Caco-2 (cell line): ENCODE results near the gene OR51E1. TPM values are rescaled to one million over a fixed set of nuclear protein-coding genes. Genes with fewer than 3 reads are reported as not detected.
A peak's percentile ranks its signal among the peaks of the same experiment; 100 is the strongest.

Experiments
- BruUV-seq: library from RNA; stranded (reverse); fragments of 400-500 nt; replicated peaks from 2 replicates; lab custom pipeline; 2021; lab: Mats Ljungman, UMichigan
- CTCF ChIA-PET: fragments of 300-600 bp; sonication (Branson Sonifier 250); formaldehyde crosslinking; loops from one replicate; lab custom pipeline; 2022; ENCODE audit warnings: antibody characterized with exemption; lab: Charles Lee
- POLR2A ChIA-PET: fragments of 300-600 bp; sonication (Branson Sonifier 250); formaldehyde crosslinking; loops from one replicate; lab custom pipeline; 2022; ENCODE audit warnings: antibody characterized with exemption; lab: Charles Lee
- DNase-seq, 2 experiments: peaks; one replicate each; pipeline versions ENCODE4 v3.0.0 to v3.0.0-alpha.2; 2020 to 2022
- H3K27me3 ChIP-seq: replicated peaks from 2 replicates; pipeline ENCODE4 v1.6.0; 2011; ENCODE audit warnings: low read length; ENCODE audit not compliant: control insufficient read depth, insufficient read depth
- H3K36me3 ChIP-seq: 2 replicates; pipeline ENCODE4 v1.5.1; 2011; ENCODE audit warnings: low read length; ENCODE audit not compliant: control insufficient read depth, insufficient read depth
- H3K4me1 ChIP-seq: fragments of 250-450 bp; sonication (Bioruptor Pico); 2 replicates; pipeline ENCODE4 v1.5.1; 2020; ENCODE audit warnings: mild to moderate bottlenecking
- H3K4me3 ChIP-seq: 2 replicates; pipeline ENCODE4 v1.5.1; 2011; ENCODE audit warnings: low read depth, mild to moderate bottlenecking, control low read depth, low read length
- H3K9me3 ChIP-seq: fragments of 250-450 bp; sonication (Bioruptor Pico); 2 replicates; pipeline ENCODE4 v1.5.1; 2020; ENCODE audit warnings: mild to moderate bottlenecking, moderate library complexity
- H3K27ac Mint-ChIP-seq: one replicate; pipeline ENCODE4 v1.8.0; 2022; ENCODE audit warnings: mixed read lengths; ENCODE audit not compliant: unreplicated experiment
- H3K27me3 Mint-ChIP-seq: one replicate; pipeline ENCODE4 v1.8.0; 2022; ENCODE audit warnings: mixed read lengths; ENCODE audit not compliant: insufficient read depth, unreplicated experiment
- H3K36me3 Mint-ChIP-seq: one replicate; pipeline ENCODE4 v1.8.0; 2022; ENCODE audit warnings: mild to moderate bottlenecking, mixed read lengths; ENCODE audit not compliant: insufficient read depth, unreplicated experiment
- H3K4me1 Mint-ChIP-seq: one replicate; pipeline ENCODE4 v1.8.0; 2022; ENCODE audit warnings: low read depth, mixed read lengths; ENCODE audit not compliant: unreplicated experiment
- H3K4me3 Mint-ChIP-seq: one replicate; pipeline ENCODE4 v1.8.0; 2022; ENCODE audit warnings: mild to moderate bottlenecking, moderate library complexity, mixed read lengths; ENCODE audit not compliant: unreplicated experiment
- H3K9me3 Mint-ChIP-seq: one replicate; pipeline ENCODE4 v1.8.0; 2022; ENCODE audit warnings: mixed read lengths; ENCODE audit not compliant: unreplicated experiment
- CTCF ChIP-seq, 2 experiments: fragments of 200-600 bp in 1 of 2; IDR thresholded peaks; 1 replicate in 1 of 2; 2 replicates in 1 of 2; pipeline versions ENCODE4 v1.5.1 to v1.8.0; 2011 to 2022; ENCODE audit warnings: antibody characterized with exemption in 1 of 2, control low read depth in 1 of 2, inconsistent platforms in 1 of 2, low read depth in 1 of 2, low read length in 1 of 2, mild to moderate bottlenecking in 1 of 2, moderate library complexity in 1 of 2; ENCODE audit not compliant: insufficient read depth in 1 of 2, severe bottlenecking in 1 of 2, unreplicated experiment in 1 of 2
- intact Hi-C: fragments of 100-400 bp; cut with micrococcal nuclease; formaldehyde crosslinking; loops from one replicate; pipeline ENCODE4 v1.10.0; 2022; ENCODE audit not compliant: unreplicated experiment
- total RNA-seq: library from RNA; stranded (reverse); gene quantifications from 2 replicates; pipeline ENCODE4 v1.2.3, GENCODE V29; 2022

Gene OR51E1
- total RNA-seq, 1 experiment from 2014 or later: not detected

GRCh38 chr11:4611986-4612385 lies 31.8 kb upstream of the OR51E1 start:
- no TSS peak for BruUV-seq
- no peak overlapping the region for H3K4me3 ChIP-seq
- peaks cover 7% of the 10 kb centered on the region for H3K9me3 Mint-ChIP-seq
- intact Hi-C loops: no loop called here
- no peak overlapping the region for H3K4me3 Mint-ChIP-seq
- no peak for TF ChIP-seq CTCF (IDR thresholded peaks at IDR 0.05; ENCODE audit: insufficient read depth in 1 of 2, low read depth in 1 of 2, low read length in 1 of 2, severe bottlenecking in 1 of 2, unreplicated experiment in 1 of 2)
- H3K4me1 Mint-ChIP-seq: peaks cover 6% of the 10 kb centered on the region
- no peaks in the 10 kb centered on the region for H3K27me3 Mint-ChIP-seq
- ChIA-PET POLR2A (no interaction called here), CTCF (no interaction called here)
- no peaks in the 10 kb centered on the region for H3K36me3 ChIP-seq
- H3K27me3 ChIP-seq: no peaks in the 10 kb centered on the region
- peaks cover 13% of the 10 kb centered on the region for H3K36me3 Mint-ChIP-seq
- no peak overlapping the region for H3K27ac Mint-ChIP-seq
- H3K9me3 ChIP-seq: no peaks in the 10 kb centered on the region
- 0 out of 2 replicates have a peak, but pooled peaks cover 7% of the 10 kb centered on the region for H3K4me1 ChIP-seq
- DNase-seq: no peak

GRCh38 chr11:4615856-4616444 lies 27.8 kb upstream of the OR51E1 start:
- no TSS peak for BruUV-seq
- Histone ChIP-seq H3K4me3 (no peak overlapping the region), H3K4me1 (0 out of 2 replicates have a peak, but pooled peaks cover 5% of the 10 kb centered on the region), H3K9me3 (no peaks in the 10 kb centered on the region), H3K27me3 (no peaks in the 10 kb centered on the region), H3K36me3 (no peaks in the 10 kb centered on the region)
- TF ChIP-seq CTCF (IDR thresholded peaks at IDR 0.05; ENCODE audit: insufficient read depth in 1 of 2, low read depth in 1 of 2, low read length in 1 of 2, severe bottlenecking in 1 of 2, unreplicated experiment in 1 of 2): no peak
- ChIA-PET CTCF (no interaction called here), POLR2A (no interaction called here)
- intact Hi-C loops: no loop called here
- Mint-ChIP-seq H3K36me3 (no peaks in the 10 kb centered on the region), H3K4me3 (no peak overlapping the region), H3K27ac (no peak overlapping the region), H3K27me3 (no peaks in the 10 kb centered on the region), H3K4me1 (no peaks in the 10 kb centered on the region), H3K9me3 (no peaks in the 10 kb centered on the region)
- no peak for DNase-seq

- Mint-ChIP-seq H3K27me3 (peaks cover 3% of the 10 kb centered on the region), H3K9me3 (peaks cover 10% of the 10 kb centered on the region), H3K4me1 (no peaks in the 10 kb centered on the region), H3K27ac (no peak overlapping the region), H3K4me3 (no peak overlapping the region), H3K36me3 (no peaks in the 10 kb centered on the region)
- POLR2A ChIA-PET: no interaction called here
- H3K4me3 ChIP-seq: no peak overlapping the region
- no TSS peak for BruUV-seq
- H3K27me3 ChIP-seq: no peaks in the 10 kb centered on the region
- 0 out of 2 replicates have a peak, but pooled peaks cover 5% of the 10 kb centered on the region for H3K4me1 ChIP-seq
- no peaks in the 10 kb centered on the region for H3K9me3 ChIP-seq
- TF ChIP-seq CTCF (IDR thresholded peaks at IDR 0.05; ENCODE audit: insufficient read depth in 1 of 2, low read depth in 1 of 2, low read length in 1 of 2, severe bottlenecking in 1 of 2, unreplicated experiment in 1 of 2): no peak
- DNase-seq: peak in 1 of 2 experiments; percentile 25
- no peaks in the 10 kb centered on the region for H3K36me3 ChIP-seq
- CTCF ChIA-PET: no interaction called here
- intact Hi-C loops: no loop called here
Observed at GRCh38 chr11:4619514-4619913, 24.3 kb upstream of the OR51E1 start.
